MM.1S (cell line): ENCODE results near the gene WDR5B.

Experiments
- DNase-seq: peaks from one replicate; pipeline ENCODE4 v3.0.0-alpha.2; 2015
- H2AFZ ChIP-seq: fragments of 300-600 bp; sonication (generic); 2 replicates; pipeline ENCODE4 v1.6.0; 2016; ENCODE audit warnings: antibody characterized with exemption, low read length
- H3F3A ChIP-seq: fragments of 300-600 bp; sonication (generic); 2 replicates; pipeline ENCODE4 v1.6.1; 2016; ENCODE audit warnings: mild to moderate bottlenecking, antibody characterized with exemption, low read length, moderate library complexity, mixed read lengths; ENCODE audit not compliant: insufficient read depth
- H3K27ac ChIP-seq: fragments of 300-600 bp; sonication (generic); 2 replicates; pipeline ENCODE4 v1.5.1; 2016; ENCODE audit warnings: mild to moderate bottlenecking, low read length
- H3K27me3 ChIP-seq: fragments of 300-600 bp; sonication (generic); replicated peaks from 2 replicates; pipeline ENCODE4 v1.6.0; 2016; ENCODE audit warnings: low read length; ENCODE audit not compliant: insufficient read depth
- H3K36me3 ChIP-seq: fragments of 300-600 bp; sonication (generic); replicated peaks from 2 replicates; pipeline ENCODE4 v1.6.1; 2016; ENCODE audit warnings: mild to moderate bottlenecking, low read length, mixed read lengths; ENCODE audit not compliant: insufficient read depth
- H3K4me1 ChIP-seq: fragments of 300-600 bp; sonication (generic); 2 replicates; pipeline ENCODE4 v1.6.1; 2016; ENCODE audit warnings: low read length, mixed read lengths
- H3K4me2 ChIP-seq: fragments of 300-600 bp; sonication (generic); 2 replicates; pipeline ENCODE4 v1.6.0; 2016; ENCODE audit warnings: low read depth, low read length
- H3K4me3 ChIP-seq: fragments of 300-600 bp; sonication (generic); 2 replicates; pipeline ENCODE4 v1.5.1; 2016; ENCODE audit warnings: low read length, mixed read lengths
- H3K79me2 ChIP-seq: fragments of 300-600 bp; sonication (generic); 2 replicates; pipeline ENCODE4 v1.6.1; 2016; ENCODE audit warnings: mixed run types, low read length, mixed read lengths
- H3K9ac ChIP-seq: fragments of 300-600 bp; sonication (generic); 2 replicates; pipeline ENCODE4 v1.6.1; 2016; ENCODE audit warnings: low read length, mixed read lengths
- H3K9me2 ChIP-seq: fragments of 300-600 bp; sonication (generic); replicated peaks from 2 replicates; pipeline ENCODE4 v1.6.1; 2016; ENCODE audit warnings: mild to moderate bottlenecking, low read length, mixed read lengths; ENCODE audit not compliant: insufficient read depth
- H3K9me3 ChIP-seq: fragments of 300-600 bp; sonication (generic); replicated peaks from 2 replicates; pipeline ENCODE4 v1.6.1; 2016; ENCODE audit warnings: mild to moderate bottlenecking, low read length, mixed read lengths; ENCODE audit not compliant: insufficient read depth
- H4K20me1 ChIP-seq: fragments of 300-600 bp; sonication (generic); 2 replicates; pipeline ENCODE4 v1.6.1; 2016; ENCODE audit warnings: mild to moderate bottlenecking, low read length, moderate library complexity, mixed read lengths; ENCODE audit not compliant: insufficient read depth
- CTCF ChIP-seq: fragments of 300-600 bp; sonication (generic); IDR thresholded peaks from 2 replicates; pipeline ENCODE4 v1.5.1; 2016; ENCODE audit warnings: antibody characterized with exemption, low read length, mixed read lengths
- EZH2 ChIP-seq: fragments of 300-600 bp; sonication (generic); optimal IDR thresholded peaks from 2 replicates; pipeline ENCODE3; 2017; ENCODE audit warnings: low read depth, mild to moderate bottlenecking, antibody characterized with exemption, low read length, mixed read lengths
- EZH2phosphoT487 ChIP-seq: fragments of 300-600 bp; sonication (generic); IDR thresholded peaks from 2 replicates; pipeline ENCODE4 v1.6.1; 2018; ENCODE audit warnings: antibody characterized with exemption, low read length

WDR5B gene

GRCh38 chr3:122389197-122389596 lies 26.7 kb downstream of the WDR5B start:
- no peaks in the 10 kb centered on the region for H3K36me3 ChIP-seq
- no peak overlapping the region for H3K27ac ChIP-seq
- peaks cover 19% of the 10 kb centered on the region for H3K79me2 ChIP-seq
- H3K4me3 ChIP-seq: no peak overlapping the region
- TF ChIP-seq CTCF: no peak
- no peak for TF ChIP-seq EZH2phosphoT487
- no peak for TF ChIP-seq EZH2
- no peaks in the 10 kb centered on the region for H3K9me2 ChIP-seq
- H2AFZ ChIP-seq: no peak overlapping the region
- no peaks in the 10 kb centered on the region for H3K9me3 ChIP-seq
- no peaks in the 10 kb centered on the region for H4K20me1 ChIP-seq
- H3K27me3 ChIP-seq: no peaks in the 10 kb centered on the region
- no peaks in the 10 kb centered on the region for H3F3A ChIP-seq
- H3K4me2 ChIP-seq: no peak overlapping the region
- no peaks in the 10 kb centered on the region for H3K4me1 ChIP-seq
- no peak for DNase-seq
- H3K9ac ChIP-seq: no peak overlapping the region

- Histone ChIP-seq H3K9ac (no peak overlapping the region), H3K9me2 (no peaks in the 10 kb centered on the region), H3K79me2 (peaks cover 24% of the 10 kb centered on the region), H3K27ac (no peak overlapping the region), H4K20me1 (no peaks in the 10 kb centered on the region), H3K27me3 (no peaks in the 10 kb centered on the region), H3K36me3 (no peaks in the 10 kb centered on the region), H3K9me3 (no peaks in the 10 kb centered on the region), H3K4me3 (no peak overlapping the region), H3K4me1 (no peaks in the 10 kb centered on the region), H3F3A (peaks cover 5% of the 10 kb centered on the region), H2AFZ (no peak overlapping the region), H3K4me2 (no peak overlapping the region)
- TF ChIP-seq EZH2phosphoT487: no peak
- no peak for TF ChIP-seq EZH2
- TF ChIP-seq CTCF: no peak
- no peak for DNase-seq
These were observed 28.2 kb downstream of the WDR5B start for GRCh38 chr3:122387709-122388108.

- no peaks in the 10 kb centered on the region for H3K9me2 ChIP-seq
- H2AFZ ChIP-seq: peak within 1 kb of the TSS; percentile 93
- peak within 1 kb of the TSS; percentile 51; the same call in 1 of the 2 replicates for H3K27ac ChIP-seq
- H3F3A ChIP-seq: peaks cover 5% of the 10 kb centered on the region
- peak within 1 kb of the TSS; percentile 87 for H3K4me3 ChIP-seq
- H3K9me3 ChIP-seq: no peaks in the 10 kb centered on the region
- peak within 1 kb of the TSS; percentile 95 for H3K4me2 ChIP-seq
- peaks cover 7% of the 10 kb centered on the region; the same call in 1 of the 2 replicates for H3K4me1 ChIP-seq
- H3K9ac ChIP-seq: peak within 1 kb of the TSS; percentile 68
- TF ChIP-seq EZH2 (no peak), EZH2phosphoT487 (no peak), CTCF (peak; percentile 67)
- H3K36me3 ChIP-seq: no peaks in the 10 kb centered on the region
- H4K20me1 ChIP-seq: no peaks in the 10 kb centered on the region
- peaks cover 53% of the 10 kb centered on the region for H3K79me2 ChIP-seq
- no peaks in the 10 kb centered on the region for H3K27me3 ChIP-seq
- DNase-seq: peak; percentile 97
These were observed 31.8 kb downstream of the WDR5B start, which contains the start of gene FAM162A for GRCh38 chr3:122383771-122384697. FAM162A (plus strand) TSS chr3:122384182; CDS start chr3:122384266, 84 bp downstream.
